ENCODE results near the gene ABCB11. TPM values are rescaled to one million over a fixed set of nuclear protein-coding genes. Genes with fewer than 3 reads are reported as not detected.

ABCB11 gene
- total and polyA plus RNA-seq, 10 of the 15 experiments (the other 5 are each of a cell fraction or from before 2014, with no cell fraction given): not detected

- no TSS peak for BruUV-seq (replicated peaks)
- TF ChIP-seq SIX5 (IDR thresholded peaks at IDR 0.05; ENCODE audit: low read depth, low read length, severe bottlenecking): no peak
- no peak for TF ChIP-seq RAD21 (IDR thresholded peaks at IDR 0.05; ENCODE audit: insufficient read depth, low read depth, low read length)
- TF ChIP-seq RAD51 (IDR thresholded peaks at IDR 0.05): no peak
- TF ChIP-seq GATAD2B (conservative IDR thresholded peaks at IDR 0.05; ENCODE audit: low read depth): no peak
- no peak for TF ChIP-seq PBX3 (IDR thresholded peaks at IDR 0.05; ENCODE audit: insufficient replicate concordance, low read depth, low read length)
- TF ChIP-seq RELA (IDR thresholded peaks at IDR 0.05; ENCODE audit: borderline replicate concordance, partially characterized antibody): no peak
- FAIRE-seq (no peak), ATAC-seq (no peak), DNase-seq (ENCODE audit: low read depth, low spot score) (no peak)
- ChIA-PET POLR2A (no interaction called here), SMC1A (ENCODE audit: uncharacterized antibody, unreplicated experiment) (no interaction called here), CTCF (no interaction called here), RAD21 (ENCODE audit: unreplicated experiment) (no interaction called here)
- Histone ChIP-seq H3K36me3 (ENCODE audit: control insufficient read depth in 2 of 2, insufficient read depth in 2 of 2, low read length in 1 of 2) (no peaks in the 10 kb centered on the region), H2AFZ (ENCODE audit: control insufficient read depth, low read depth, low read length) (no peak overlapping the region), H3K9ac (ENCODE audit: control insufficient read depth, insufficient read depth, low read length) (no peak overlapping the region), H3K4me1 (ENCODE audit: control insufficient read depth, insufficient read depth, low read length) (no peaks in the 10 kb centered on the region), H3K4me3 (no peak overlapping the region), H3K4me2 (ENCODE audit: control insufficient read depth, insufficient read depth) (no peak overlapping the region), H3K79me2 (ENCODE audit: control insufficient read depth, insufficient read depth, low read length) (no peaks in the 10 kb centered on the region), H3K27ac (ENCODE audit: control insufficient read depth, insufficient read depth) (no peak overlapping the region), H3K9me3 (replicated peaks; ENCODE audit: control insufficient read depth, insufficient read depth, low read length) (no peaks in the 10 kb centered on the region), H3K27me3 (replicated peaks in 1 of 2; ENCODE audit: control insufficient read depth in 2 of 2, insufficient read depth in 2 of 2, low read length in 1 of 2) (peaks cover 5 to 11% of the 10 kb centered on the region in 2 experiments; a peak in 3 of 4 replicates), H4K20me1 (ENCODE audit: control insufficient read depth, insufficient read depth) (no peaks in the 10 kb centered on the region)
- in situ Hi-C loops (cut with MboI) (loop anchor here (5.0 kb wide), 1 partner anchor 563 kb away; no protein-coding TSS in a partner anchor), intact Hi-C loops (cut with micrococcal nuclease; ENCODE audit: unreplicated experiment) (no loop called here)
- WGBS (ENCODE audit: insufficient coverage, insufficient replicate concordance, low lambda C conversion rate, missing lambda C conversion rate): 40% methylated on average over 5 of the region's 5 CpGs
These were observed 120.8 kb downstream of the ABCB11 start for GRCh38 chr2:168910330-168910729.

Measured in GM12878 (cell line).